GM19351 (cell line): Measurements from ENCODE around the gene CASP12.

Experiments
- ATAC-seq: cut with Tn5 transposase; IDR thresholded peaks from one replicate; pipeline ENCODE4 v1.9.1; 2021; ENCODE audit warnings: mild to moderate bottlenecking, moderate library complexity; ENCODE audit not compliant: unreplicated experiment

Gene CASP12

DNA sequence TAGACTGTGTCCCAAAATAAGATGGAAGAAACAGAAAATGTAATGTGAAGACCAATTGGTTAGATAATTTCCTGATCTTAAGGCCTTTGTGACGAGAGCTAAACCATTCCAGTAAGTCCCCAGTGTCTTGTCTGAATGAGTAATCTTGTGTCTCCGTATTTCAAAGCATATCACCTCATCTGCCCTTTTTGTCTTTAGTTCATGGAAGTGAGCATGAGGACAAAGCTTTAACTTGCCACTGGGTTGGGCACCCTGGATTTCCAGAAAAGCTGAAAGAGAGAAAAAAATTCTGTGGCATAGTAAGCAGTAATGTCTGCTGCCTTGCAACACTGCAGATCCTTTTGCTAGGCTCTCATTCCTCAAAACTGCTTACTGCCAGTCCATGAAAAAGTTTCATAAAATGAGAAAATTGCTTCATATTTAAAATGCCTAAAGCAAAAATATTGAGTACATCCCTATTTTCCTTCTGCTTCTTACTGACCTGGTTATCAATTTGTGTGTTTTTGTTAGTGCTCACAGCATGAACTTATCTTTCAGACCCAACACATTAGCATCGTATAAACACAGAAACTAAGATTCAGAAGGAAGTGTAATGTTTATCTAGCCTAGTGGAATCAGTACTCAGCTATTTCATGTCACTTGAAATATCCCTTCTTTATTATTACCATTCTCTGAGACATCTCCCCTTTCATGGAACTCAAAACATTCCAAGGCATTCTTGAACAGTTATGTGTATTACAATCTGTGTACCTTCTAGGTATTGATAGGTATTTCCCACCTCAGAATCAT is 5.3 kb downstream of the CASP12 start:
- ATAC-seq = no peak

DNA sequence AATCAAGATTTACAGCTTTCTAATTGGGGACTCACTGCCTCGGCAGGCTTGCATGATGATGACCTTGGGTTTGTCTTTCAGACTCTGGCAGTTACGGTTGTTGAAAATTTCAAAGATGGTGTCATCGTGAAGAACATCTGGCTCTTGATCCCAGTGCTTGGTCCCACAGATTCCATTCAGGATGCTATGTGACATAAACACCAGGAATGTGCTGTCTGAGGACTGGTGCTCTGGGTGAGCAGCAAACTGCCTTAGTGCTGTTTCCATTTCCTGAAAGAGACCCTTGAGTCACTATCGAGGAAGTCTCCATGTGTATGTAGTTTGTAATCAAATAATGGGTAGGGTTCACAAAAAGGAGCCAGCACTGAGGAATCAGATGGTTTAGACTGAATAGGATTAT is 7.1 kb downstream of the CASP12 start:
- ATAC-seq = no peak

DNA sequence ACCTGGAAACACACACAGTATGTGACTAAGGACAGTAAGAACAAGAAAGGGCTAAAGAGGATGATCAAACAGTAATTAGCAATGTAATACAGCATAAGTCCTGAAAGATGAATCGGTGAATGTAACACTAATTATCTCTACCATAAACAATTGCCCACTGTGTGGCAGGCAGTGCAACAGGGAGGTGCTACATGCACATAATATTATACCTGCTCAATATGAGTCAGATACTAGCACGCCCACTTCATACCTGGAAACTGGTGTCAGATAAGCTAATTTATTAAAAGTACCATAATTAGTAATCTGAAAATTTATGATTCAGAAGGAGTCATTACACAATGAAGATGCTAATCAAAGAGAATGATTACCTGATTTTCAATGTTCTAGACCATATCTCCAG is 14.9 kb downstream of the CASP12 start:
- no peak for ATAC-seq

DNA sequence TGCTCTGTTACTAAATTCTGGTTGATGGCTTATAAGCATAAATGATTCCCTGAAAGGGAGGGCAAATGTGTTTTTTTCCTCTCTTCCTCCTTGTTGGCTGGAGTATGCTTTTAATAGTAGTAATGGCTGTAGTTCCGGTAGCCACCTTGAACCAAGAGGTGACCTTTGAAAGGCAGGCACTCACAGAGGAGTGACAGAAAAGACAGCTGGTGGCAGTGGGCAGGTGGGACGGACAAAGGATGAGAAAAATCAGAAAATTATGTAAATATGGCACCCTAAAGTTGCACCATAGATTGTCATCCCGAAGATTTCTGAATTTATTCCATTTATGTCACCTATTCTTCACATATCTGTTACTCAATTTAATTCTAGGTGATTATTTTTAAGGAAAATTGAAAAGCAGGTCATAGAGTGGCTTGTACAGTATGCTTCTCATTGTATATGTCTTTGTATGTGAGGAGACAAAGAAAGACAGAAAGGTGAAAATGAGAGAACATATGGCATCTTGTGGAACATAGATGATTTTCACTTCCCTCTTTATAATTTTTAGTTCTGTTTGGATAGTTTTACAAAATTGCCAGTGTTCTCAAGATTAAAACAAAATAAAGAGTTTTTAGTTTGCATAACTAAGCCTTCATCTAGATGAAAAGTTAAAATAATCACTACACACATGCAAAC is 17.0 kb downstream of the CASP12 start:
- peak; percentile 69 for ATAC-seq

DNA sequence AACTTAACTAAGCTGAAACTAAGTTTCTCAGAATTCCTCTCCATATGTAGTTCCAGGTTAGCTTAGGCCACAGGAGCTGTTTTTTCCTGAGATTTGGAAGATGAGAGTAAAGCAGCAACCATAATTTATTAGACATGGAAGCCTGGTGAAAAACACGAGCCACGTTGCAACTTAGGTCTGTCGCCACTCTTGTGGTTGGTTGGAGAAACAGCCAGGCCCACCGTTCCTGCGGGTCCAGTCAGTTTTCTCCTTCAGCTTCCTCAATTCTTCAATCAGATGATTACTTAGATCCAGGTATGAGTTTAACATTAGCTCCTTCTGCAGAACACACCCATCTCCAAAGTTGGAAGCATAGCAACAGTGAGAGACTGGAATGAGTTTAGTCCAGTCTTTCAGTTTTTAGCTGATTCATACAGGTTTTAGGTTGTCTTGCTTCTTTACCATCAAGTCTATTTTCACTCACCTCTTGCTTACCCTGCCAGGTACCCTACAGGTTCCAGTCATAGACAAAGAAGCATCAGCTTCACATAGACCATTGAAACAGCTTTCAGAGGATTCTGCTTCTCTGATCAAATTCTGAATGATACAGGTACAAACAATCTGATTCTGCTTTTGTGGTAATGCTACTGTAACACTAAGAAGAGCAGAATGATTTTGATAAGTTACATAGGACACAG is 18.6 kb downstream of the CASP12 start:
- ATAC-seq = no peak

DNA sequence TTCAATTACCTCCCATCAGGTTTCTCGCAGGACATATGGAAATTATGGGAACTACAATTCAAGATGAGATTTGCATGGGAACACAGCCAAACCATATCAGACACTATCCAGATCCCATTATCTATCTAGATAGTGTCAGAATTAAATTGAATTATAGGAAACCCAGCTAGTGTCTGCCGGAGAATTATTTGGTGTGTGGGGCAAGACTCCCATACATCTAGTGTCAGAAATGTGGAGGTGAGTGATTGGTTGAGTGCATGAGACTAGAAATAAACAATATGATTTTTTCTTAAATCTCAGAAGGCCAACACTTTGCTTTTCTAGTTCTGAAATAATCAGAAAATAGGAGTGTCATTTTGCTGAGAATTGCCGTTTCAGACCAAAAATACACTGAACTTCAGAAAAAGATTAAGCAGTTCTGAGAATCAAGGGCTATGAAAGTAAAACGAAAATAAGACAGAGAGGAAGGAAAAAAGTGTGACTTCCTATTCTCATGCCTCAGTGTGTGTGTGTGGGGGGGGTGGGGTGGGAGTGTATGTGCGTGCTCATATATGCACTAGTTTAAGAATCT is 21.3 kb downstream of the CASP12 start:
- peak; percentile 54 for ATAC-seq

DNA sequence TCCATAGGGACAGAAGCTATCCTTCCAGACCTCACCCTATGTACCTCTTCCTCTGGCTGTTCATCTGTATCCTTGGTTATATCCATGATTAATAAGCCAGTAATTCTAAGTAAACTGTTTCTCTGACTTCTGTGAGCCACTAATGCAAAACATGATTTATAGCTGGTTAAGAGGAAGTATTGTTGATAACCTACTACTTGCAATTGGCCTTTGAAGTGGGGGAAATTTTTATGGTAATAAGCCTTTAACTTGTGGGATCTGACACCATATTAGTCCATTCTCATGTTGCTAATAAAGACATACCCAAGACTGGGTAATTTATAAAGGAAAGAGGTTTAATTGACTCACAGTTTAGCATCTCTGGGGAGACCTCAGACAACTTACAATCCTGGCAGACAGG is 21.9 kb downstream of the CASP12 start:
- no peak for ATAC-seq

DNA sequence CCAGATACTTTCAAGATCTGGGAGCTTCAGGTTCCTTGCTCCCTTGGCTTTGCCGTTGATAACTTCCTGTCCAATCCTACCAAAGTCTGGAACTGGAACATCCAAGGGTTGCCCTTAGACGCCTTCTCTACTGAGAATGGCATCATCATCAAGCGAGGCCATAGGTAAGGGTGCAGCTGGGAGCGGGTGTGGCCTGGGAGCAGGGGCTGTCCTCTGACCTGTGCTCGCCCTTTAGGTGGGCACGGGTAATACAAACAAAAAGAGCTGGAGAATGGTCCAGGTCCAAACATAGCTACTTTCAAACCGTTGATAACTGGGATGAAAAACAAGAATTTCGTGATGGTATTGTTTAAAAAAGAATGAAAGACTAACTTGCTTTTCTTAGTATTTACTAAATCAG is 25.0 kb downstream of the CASP12 start:
- no peak for ATAC-seq

DNA sequence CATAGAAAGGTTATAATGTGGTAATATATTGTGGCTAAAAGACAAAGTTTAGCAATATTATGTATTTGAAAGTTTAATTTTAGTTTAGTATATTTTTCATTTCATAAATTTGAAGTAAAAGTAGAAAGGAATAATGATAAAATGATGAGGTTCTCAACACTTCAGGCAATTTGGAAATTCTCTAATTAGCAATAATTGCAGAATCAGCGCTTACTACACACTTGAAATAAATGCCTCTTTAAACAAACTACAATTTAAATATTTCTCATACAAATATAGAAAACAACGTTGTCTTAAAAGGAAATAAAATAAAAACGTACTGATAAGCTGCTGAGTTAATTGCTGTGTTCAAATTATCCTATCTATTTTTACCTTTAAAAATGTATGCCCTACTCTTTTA is 25.9 kb downstream of the CASP12 start:
- ATAC-seq = no peak

DNA sequence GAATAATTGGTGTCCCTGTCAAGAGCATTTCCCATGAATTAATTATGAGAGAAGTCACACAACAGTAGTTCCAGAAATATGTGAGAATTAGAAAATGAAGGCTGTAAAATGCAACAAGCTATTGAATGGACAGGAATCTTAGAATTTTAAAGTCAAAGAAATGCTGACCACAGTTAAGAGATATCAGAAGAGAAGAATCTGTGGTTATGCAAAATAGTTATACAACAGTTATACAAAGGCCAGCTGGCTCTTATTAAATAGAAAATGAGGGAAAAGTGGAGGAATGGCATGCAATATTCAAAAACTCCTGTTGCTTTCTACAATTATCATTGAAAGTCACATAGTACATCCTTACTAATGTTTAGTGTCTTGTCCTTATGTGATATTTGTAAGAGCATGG is 27.4 kb downstream of the CASP12 start:
- no peak for ATAC-seq

DNA sequence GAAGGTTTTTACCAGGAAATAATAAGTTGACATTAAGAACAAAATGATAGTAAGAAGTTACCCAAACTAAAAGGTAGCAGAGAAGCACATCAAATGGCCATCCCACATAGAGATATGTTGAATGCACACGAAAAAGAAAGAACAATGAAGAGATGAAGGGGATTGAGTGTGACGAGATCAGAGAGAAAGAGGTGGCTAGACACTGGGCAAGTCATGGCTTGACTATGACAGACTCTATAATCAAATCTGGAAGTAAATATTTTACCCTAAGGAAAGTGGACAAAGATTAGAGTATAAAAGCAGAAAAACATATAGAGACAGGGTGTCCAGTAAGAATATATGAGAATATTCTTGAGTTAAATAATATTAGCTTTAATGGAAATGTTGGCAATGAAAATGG is 31.4 kb downstream of the CASP12 start:
- ATAC-seq = no peak

DNA sequence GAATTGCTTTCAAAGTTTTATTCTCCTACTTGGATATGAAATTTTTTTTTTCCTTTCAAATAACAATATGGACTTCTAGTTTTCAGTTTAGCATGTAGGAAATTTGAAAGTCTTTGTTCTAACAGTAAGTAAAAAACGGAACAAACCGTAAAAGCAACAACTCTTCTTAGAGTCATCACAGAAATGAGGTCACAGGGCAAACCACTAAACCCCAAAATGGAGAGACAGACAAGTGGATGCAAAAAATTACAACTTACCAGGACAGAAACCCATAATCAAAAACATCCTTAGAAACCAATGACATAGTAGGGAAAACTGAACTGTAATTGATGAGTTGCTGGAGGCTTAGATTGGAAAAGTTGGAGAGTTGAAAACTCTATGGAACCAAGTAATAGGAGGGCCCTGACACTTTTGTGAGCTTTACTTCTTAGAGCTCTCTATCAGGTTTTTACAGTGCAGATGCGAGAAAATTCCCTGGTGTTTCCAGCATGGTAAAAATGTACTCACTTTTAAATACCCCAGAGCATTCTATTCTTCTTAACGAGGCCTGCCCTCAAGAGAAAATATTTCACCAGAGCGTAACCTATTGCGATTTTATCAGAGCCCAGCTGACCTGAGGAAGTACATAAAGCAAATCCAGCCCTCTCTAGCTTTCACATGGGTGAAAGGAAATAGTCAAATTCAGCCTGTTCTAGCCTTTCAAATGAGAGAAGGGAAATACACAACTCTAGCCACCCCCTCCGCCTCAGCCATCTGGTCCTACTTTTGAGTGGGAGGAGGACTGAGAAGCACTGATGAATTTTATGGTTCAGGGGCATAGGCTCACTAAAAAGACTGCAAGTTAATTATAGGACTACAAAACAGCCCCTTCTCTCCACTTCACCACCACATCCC is 39.1 kb downstream of the CASP12 start:
- peak; percentile 89 for ATAC-seq

DNA sequence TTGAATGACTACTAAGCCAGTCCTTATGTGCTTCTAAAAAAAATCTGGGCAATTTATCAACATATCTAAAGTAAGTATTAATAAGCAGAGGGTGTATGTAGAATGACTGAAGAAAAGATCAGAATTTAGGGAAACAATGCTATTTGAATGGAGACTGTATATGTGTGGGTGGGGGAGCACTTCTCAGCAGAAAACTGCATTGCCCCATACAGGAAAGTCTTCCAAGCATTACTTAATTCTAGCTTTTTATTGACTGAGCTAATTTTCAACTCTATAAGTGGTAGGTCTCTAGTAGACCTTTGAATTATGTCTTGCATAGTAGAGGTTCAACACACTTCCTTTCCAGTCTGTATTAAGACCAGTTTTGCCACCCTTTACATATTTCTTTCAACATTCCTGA is 41.7 kb downstream of the CASP12 start:
- ATAC-seq = no peak

DNA sequence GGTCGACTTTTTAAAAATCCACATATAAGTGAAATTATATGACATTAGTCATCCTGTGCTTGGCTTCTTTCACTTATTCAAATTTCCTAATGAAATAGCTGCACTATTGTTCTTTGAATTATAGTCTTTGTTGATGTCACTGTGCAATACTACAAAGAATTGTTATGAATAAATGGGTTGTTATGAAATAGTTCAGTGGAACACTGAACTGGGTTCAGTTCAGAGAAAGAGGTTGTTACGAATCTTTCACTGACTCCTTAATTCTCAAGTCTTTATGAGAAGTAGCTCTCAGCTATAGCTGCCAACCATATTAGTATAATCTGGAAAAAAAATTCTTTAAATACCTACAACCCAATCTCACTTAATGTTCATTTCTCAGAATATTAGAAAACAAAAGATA is 42.3 kb downstream of the CASP12 start:
- no peak for ATAC-seq

DNA sequence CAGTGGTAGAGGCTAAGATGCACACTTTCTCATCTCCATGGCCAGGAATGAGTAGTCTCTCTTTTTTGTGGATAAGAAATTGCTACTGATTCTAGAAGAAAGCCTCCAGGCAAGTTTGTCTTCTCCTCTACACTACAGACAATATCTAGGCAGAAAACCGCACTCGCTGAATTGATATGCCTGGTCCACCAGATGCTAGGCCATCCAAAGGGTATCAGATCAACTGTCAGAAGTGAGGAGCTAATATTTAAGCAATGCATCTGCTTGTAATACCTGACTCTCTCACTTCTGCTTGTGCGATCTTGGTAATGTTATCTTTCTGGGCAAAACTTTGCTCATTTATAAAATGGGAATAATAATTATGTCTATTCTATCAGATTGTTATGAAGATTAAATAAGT is 45.0 kb downstream of the CASP12 start:
- no peak for ATAC-seq

DNA sequence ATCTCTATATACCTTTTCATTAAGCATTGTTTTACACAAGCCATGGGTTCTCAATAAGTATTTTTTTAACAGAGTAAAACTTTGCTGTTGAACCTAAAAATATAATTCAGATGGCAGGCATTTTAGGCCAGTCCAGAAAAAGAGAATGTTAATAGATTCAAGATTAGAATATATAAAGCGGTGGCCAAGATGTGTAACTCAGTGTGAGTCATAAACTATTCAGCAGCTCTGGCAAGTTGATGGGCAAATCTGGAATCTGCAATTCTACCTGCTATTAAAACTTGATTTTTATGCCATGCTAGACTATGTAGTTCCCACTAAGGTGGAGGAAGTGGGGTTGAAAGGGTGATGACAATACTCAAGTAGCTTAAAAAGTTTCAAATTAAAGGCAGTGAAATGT is 45.4 kb downstream of the CASP12 start:
- no peak for ATAC-seq

DNA sequence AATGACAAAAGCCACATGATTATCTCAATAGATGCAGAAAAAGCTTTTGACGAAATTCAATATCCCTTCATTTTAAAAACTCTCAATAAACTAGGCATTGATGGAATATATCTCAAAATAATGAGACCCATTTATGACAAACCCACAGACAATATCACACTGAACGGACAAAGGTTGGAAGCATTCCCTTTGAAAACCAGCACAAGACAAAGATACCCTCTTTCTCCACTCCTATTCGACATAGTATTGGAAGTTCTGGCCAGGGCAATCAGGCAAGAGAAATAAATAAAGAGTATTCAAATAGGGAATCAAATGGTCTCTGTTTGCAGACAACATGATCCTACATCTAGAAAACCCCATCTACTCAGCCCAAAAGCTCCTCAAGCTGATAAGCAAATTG is 52.0 kb downstream of the CASP12 start:
- ATAC-seq = no peak

DNA sequence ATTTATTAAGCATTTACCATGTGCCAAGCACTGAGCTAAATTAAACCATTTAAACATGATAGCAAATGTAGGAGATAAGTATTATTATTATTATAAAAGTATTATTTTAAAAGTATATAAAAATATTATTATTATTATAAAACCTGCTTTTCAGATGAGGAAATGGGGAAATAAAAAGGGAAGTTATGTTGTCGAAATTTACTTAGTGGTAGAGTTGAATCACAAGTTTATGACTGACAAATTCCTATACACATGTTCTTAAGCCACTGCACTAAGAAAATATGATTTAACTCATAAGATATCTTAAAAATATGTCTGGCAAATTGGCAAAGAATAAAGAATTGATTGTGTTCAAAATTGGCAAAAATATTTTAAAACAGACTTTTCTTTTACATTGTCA is 53.8 kb downstream of the CASP12 start:
- ATAC-seq = no peak

DNA sequence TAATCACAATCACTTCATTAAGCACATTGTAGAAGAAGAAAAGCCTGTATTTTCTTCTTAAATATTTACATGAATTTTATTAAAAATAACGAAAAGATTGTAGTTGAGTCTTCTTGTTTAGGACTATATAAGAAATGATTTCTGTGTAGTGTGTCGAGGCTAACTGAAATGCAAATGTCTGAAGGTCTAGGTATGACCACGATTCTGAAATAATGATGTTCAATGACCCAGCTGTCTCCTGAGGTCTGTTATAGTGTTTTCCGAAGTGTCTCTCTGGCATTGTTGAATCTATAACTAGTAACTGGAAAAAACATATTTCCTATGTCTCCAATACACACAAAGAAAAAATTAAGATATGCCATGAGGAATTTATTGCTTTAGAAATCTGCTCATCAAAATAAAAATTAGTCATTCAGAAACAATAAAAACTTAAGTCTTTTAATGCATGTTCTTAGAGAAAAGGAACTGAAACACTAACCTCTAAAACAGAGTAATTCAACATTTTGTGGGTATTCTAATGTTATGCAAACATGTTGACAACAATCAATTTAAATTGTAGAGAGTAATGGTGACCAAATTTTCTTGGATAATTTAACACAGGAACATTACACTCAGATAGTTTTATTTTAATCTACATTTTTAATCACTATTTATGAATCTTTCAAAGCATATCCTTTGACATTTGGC is 55.0 kb downstream of the CASP12 start:
- peak; percentile 71 for ATAC-seq

DNA sequence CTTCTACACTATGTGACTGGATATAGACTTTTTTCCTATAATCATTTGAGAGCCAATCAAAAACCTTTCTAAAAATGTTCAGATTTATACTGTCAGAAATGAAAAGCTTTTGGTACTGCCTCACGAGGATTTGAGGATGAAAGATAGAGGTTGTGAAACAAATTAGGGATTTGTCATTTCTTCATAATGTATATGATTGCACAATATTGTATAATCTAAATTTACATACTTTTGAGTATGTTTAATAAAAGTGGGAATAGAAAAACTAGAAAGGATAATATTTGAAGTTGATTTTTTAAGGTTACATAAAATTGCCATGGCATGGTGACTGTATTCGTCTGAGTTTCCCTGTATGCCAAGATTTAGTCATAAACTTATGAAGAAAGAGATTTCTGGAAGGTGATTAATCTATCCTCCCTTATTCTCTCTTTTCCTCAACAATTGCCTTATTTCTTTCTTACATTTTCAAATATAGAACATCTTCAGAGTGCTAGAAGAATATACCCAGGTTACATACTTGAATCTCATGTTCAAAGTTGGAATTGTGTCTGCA is 56.2 kb downstream of the CASP12 start:
- ATAC-seq = no peak
